Vagina (tissue), 2 donors: Measurements from ENCODE around the gene CTSH.

ENCODE experiments used
- POLR2A ChIP-seq, 2 donors: fragments of 450-650 bp; IDR thresholded peaks; one replicate each; pipeline ENCODE4 v1.6.1; 2017; ENCODE audit warnings: antibody characterized with exemption in 2 of 2, mild to moderate bottlenecking in 2 of 2, moderate library complexity in 2 of 2
- POLR2AphosphoS5 ChIP-seq, 2 donors: sonication (generic); formaldehyde crosslinking; IDR thresholded peaks; one replicate each; pipeline ENCODE4 v1.9.0; 2017; ENCODE audit warnings: antibody characterized with exemption in 2 of 2, mild to moderate bottlenecking in 2 of 2, low read depth in 1 of 2; ENCODE audit not compliant: insufficient read depth in 1 of 2
- TF ChIP-seq, protein P1 (sequence below), 3 experiments: fragments of 450-650 bp in 2 of 3; fragments of 200-600 bp in 1 of 3; sonication (generic) in 1 of 3; IDR thresholded peaks; one replicate each; pipeline ENCODE4 v1.5.1; 2017 to 2019; ENCODE audit warnings: antibody characterized with exemption in 3 of 3, mild to moderate bottlenecking in 2 of 3, moderate library complexity in 2 of 3

GRCh38 chr15:78978601-78979179 is 33.8 kb upstream of the CTSH start:
- no peak for TF ChIP-seq POLR2AphosphoS5 (IDR thresholded peaks at IDR 0.05; ENCODE audit: insufficient read depth in 1 of 2, low read depth in 1 of 2)
- TF ChIP-seq, protein P1, sequence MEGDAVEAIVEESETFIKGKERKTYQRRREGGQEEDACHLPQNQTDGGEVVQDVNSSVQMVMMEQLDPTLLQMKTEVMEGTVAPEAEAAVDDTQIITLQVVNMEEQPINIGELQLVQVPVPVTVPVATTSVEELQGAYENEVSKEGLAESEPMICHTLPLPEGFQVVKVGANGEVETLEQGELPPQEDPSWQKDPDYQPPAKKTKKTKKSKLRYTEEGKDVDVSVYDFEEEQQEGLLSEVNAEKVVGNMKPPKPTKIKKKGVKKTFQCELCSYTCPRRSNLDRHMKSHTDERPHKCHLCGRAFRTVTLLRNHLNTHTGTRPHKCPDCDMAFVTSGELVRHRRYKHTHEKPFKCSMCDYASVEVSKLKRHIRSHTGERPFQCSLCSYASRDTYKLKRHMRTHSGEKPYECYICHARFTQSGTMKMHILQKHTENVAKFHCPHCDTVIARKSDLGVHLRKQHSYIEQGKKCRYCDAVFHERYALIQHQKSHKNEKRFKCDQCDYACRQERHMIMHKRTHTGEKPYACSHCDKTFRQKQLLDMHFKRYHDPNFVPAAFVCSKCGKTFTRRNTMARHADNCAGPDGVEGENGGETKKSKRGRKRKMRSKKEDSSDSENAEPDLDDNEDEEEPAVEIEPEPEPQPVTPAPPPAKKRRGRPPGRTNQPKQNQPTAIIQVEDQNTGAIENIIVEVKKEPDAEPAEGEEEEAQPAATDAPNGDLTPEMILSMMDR (IDR thresholded peaks at IDR 0.05), result no peak
- no peak for TF ChIP-seq POLR2A (IDR thresholded peaks at IDR 0.05)
